ENCODE results near the gene TTLL8. TPM values are rescaled to one million over a fixed set of nuclear protein-coding genes. Genes with fewer than 3 reads are reported as not detected.

The TTLL8 gene
- total RNA-seq, 2 donors from 2014 or later: 0.20 TPM; not detected in 1

GRCh38 chr22:50074056-50074455 is 16.0 kb upstream of the TTLL8 start:
- Histone ChIP-seq H3K9me3 (ENCODE audit: control insufficient read depth, low read length) (no peaks in the 10 kb centered on the region), H3K4me3 (ENCODE audit: low read length) (no peak overlapping the region), H3K36me3 (ENCODE audit: control insufficient read depth, insufficient read depth, low read length) (no peaks in the 10 kb centered on the region), H3K27me3 (ENCODE audit: control insufficient read depth, insufficient read depth, low read length, poor library complexity, severe bottlenecking) (no peaks in the 10 kb centered on the region), H3K9ac (ENCODE audit: extremely low read depth, low read length, poor library complexity, severe bottlenecking) (no peak overlapping the region), H3K4me1 (ENCODE audit: control insufficient read depth, insufficient read depth, low read length) (peaks cover 5% of the 10 kb centered on the region), H3K27ac (ENCODE audit: low read depth, low read length) (no peak overlapping the region)
- peak; percentile 32 for TF ChIP-seq CTCF (conservative IDR thresholded peaks at IDR 0.05)
- WGBS, 2 experiments (ENCODE audit: insufficient coverage in 1 of 2, insufficient read length in 1 of 2): 83 to 85% methylated on average over 16 to 17 of the region's 17 CpGs
- Mint-ChIP-seq H3K9me3 (peaks cover 4% of the 10 kb centered on the region), H3K27me3 (ENCODE audit: insufficient read depth) (no peaks in the 10 kb centered on the region), H3K4me3 (no peak overlapping the region), H3K36me3 (ENCODE audit: low read depth) (no peaks in the 10 kb centered on the region), H3K27ac (no peak overlapping the region), H3K4me1 (no peaks in the 10 kb centered on the region)
- DNase-seq: peak; percentile 61

- H3K9me3 ChIP-seq (ENCODE audit: control insufficient read depth, low read length): no peaks in the 10 kb centered on the region
- no peaks in the 10 kb centered on the region for H3K36me3 Mint-ChIP-seq (ENCODE audit: low read depth)
- no peak overlapping the region for H3K4me3 ChIP-seq (ENCODE audit: low read length)
- DNase-seq: peak; percentile 37
- no peaks in the 10 kb centered on the region for H3K36me3 ChIP-seq (ENCODE audit: control insufficient read depth, insufficient read depth, low read length)
- no peak overlapping the region for H3K27ac Mint-ChIP-seq
- no peak overlapping the region for H3K27ac ChIP-seq (ENCODE audit: low read depth, low read length)
- H3K4me1 Mint-ChIP-seq: no peaks in the 10 kb centered on the region
- no peaks in the 10 kb centered on the region for H3K27me3 Mint-ChIP-seq (ENCODE audit: insufficient read depth)
- peaks cover 4% of the 10 kb centered on the region for H3K9me3 Mint-ChIP-seq
- no peak for TF ChIP-seq CTCF (conservative IDR thresholded peaks at IDR 0.05)
- H3K4me1 ChIP-seq (ENCODE audit: control insufficient read depth, insufficient read depth, low read length): peaks cover 5% of the 10 kb centered on the region
- no peak overlapping the region for H3K4me3 Mint-ChIP-seq
- H3K9ac ChIP-seq (ENCODE audit: extremely low read depth, low read length, poor library complexity, severe bottlenecking): no peak overlapping the region
- 92 to 98% methylated on average over 11 to 28 of the region's 28 CpGs for WGBS, 2 experiments (ENCODE audit: insufficient coverage in 1 of 2, insufficient read length in 1 of 2)
- no peaks in the 10 kb centered on the region for H3K27me3 ChIP-seq (ENCODE audit: control insufficient read depth, insufficient read depth, low read length, poor library complexity, severe bottlenecking)
Observed at GRCh38 chr22:50072714-50073538, 14.8 kb upstream of the TTLL8 start.

GRCh38 chr22:50072167-50072555 is 14.1 kb upstream of the TTLL8 start:
- H3K4me1 Mint-ChIP-seq: no peaks in the 10 kb centered on the region
- 94% methylated on average over 9 of the region's 9 CpGs; no CpG with 5 or more reads in 1 of the 2 experiments for WGBS, 2 experiments (ENCODE audit: insufficient coverage in 1 of 2, insufficient read length in 1 of 2)
- no peaks in the 10 kb centered on the region for H3K36me3 Mint-ChIP-seq (ENCODE audit: low read depth)
- H3K27me3 ChIP-seq (ENCODE audit: control insufficient read depth, insufficient read depth, low read length, poor library complexity, severe bottlenecking): no peaks in the 10 kb centered on the region
- peaks cover 5% of the 10 kb centered on the region for H3K4me1 ChIP-seq (ENCODE audit: control insufficient read depth, insufficient read depth, low read length)
- H3K9me3 ChIP-seq (ENCODE audit: control insufficient read depth, low read length): no peaks in the 10 kb centered on the region
- H3K27ac ChIP-seq (ENCODE audit: low read depth, low read length): no peak overlapping the region
- no peaks in the 10 kb centered on the region for H3K27me3 Mint-ChIP-seq (ENCODE audit: insufficient read depth)
- no peak overlapping the region for H3K4me3 Mint-ChIP-seq
- no peak overlapping the region for H3K27ac Mint-ChIP-seq
- H3K4me3 ChIP-seq (ENCODE audit: low read length): no peak overlapping the region
- no peaks in the 10 kb centered on the region for H3K36me3 ChIP-seq (ENCODE audit: control insufficient read depth, insufficient read depth, low read length)
- TF ChIP-seq CTCF (conservative IDR thresholded peaks at IDR 0.05): no peak
- no peak overlapping the region for H3K9ac ChIP-seq (ENCODE audit: extremely low read depth, low read length, poor library complexity, severe bottlenecking)
- peaks cover 4% of the 10 kb centered on the region for H3K9me3 Mint-ChIP-seq
- DNase-seq: no peak

Data from endodermal cell (in vitro differentiated cells).